ENCODE measurements around the gene PSMD4.

The PSMD4 gene

DNA sequence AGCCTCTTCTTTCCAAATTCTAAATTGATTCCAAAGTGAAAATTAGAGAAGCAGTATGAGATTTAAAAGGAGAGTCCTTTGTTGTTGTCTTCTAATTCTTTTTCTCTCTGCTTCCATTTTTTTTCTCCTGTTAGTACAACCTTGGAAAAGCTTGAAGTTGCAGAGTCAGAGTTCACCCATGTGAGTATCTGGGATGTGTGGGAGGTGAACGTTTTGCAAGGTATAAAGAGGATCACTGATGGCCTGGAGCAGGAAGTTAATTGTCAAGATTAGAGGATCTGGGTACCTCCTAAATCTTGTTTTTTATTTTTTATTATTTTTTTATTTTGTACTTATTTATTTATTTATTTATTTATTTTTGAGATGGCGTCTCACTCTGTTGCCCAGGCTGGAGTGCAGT, 7.7 kb upstream of the PSMD4 start:
- TF ChIP-seq, protein P1, sequence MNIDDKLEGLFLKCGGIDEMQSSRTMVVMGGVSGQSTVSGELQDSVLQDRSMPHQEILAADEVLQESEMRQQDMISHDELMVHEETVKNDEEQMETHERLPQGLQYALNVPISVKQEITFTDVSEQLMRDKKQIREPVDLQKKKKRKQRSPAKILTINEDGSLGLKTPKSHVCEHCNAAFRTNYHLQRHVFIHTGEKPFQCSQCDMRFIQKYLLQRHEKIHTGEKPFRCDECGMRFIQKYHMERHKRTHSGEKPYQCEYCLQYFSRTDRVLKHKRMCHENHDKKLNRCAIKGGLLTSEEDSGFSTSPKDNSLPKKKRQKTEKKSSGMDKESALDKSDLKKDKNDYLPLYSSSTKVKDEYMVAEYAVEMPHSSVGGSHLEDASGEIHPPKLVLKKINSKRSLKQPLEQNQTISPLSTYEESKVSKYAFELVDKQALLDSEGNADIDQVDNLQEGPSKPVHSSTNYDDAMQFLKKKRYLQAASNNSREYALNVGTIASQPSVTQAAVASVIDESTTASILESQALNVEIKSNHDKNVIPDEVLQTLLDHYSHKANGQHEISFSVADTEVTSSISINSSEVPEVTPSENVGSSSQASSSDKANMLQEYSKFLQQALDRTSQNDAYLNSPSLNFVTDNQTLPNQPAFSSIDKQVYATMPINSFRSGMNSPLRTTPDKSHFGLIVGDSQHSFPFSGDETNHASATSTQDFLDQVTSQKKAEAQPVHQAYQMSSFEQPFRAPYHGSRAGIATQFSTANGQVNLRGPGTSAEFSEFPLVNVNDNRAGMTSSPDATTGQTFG (tag by site-specific recombination; IDR thresholded peaks at IDR 0.05; ENCODE audit: borderline replicate concordance), result no peak
- TF ChIP-seq ZNF449 (tag by site-specific recombination; IDR thresholded peaks at IDR 0.05), result no peak
- TF ChIP-seq, protein P2, sequence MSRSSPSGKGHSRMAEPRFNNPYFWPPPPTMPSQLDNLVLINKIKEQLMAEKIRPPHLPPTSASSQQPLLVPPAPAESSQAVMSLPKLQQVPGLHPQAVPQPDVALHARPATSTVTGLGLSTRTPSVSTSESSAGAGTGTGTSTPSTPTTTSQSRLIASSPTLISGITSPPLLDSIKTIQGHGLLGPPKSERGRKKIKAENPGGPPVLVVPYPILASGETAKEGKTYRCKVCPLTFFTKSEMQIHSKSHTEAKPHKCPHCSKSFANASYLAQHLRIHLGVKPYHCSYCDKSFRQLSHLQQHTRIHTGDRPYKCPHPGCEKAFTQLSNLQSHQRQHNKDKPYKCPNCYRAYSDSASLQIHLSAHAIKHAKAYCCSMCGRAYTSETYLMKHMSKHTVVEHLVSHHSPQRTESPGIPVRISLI (tag by site-specific recombination; IDR thresholded peaks at IDR 0.05), result no peak
- TF ChIP-seq ZNF23 (tag by site-specific recombination; IDR thresholded peaks at IDR 0.05; ENCODE audit: borderline replicate concordance), result no peak
- TF ChIP-seq IKZF3 (tag by site-specific recombination; IDR thresholded peaks at IDR 0.05), result no peak
- TF ChIP-seq ZNF571 (tag by site-specific recombination; IDR thresholded peaks at IDR 0.05), result no peak
- no peak for TF ChIP-seq ZIC2 (tag by site-specific recombination; IDR thresholded peaks at IDR 0.05)
- TF ChIP-seq KLF1 (tag by site-specific recombination; IDR thresholded peaks at IDR 0.05), result no peak
- TF ChIP-seq ZNF548 (tag by site-specific recombination; IDR thresholded peaks at IDR 0.05), result no peak
- no peak for TF ChIP-seq ZFP3 (tag by site-specific recombination; IDR thresholded peaks at IDR 0.05; ENCODE audit: low read depth)
- TF ChIP-seq ZXDB (tag by site-specific recombination; IDR thresholded peaks at IDR 0.05), result no peak
- TF ChIP-seq ZNF521 (tag by site-specific recombination; IDR thresholded peaks at IDR 0.05), result no peak
- TF ChIP-seq, protein P3, sequence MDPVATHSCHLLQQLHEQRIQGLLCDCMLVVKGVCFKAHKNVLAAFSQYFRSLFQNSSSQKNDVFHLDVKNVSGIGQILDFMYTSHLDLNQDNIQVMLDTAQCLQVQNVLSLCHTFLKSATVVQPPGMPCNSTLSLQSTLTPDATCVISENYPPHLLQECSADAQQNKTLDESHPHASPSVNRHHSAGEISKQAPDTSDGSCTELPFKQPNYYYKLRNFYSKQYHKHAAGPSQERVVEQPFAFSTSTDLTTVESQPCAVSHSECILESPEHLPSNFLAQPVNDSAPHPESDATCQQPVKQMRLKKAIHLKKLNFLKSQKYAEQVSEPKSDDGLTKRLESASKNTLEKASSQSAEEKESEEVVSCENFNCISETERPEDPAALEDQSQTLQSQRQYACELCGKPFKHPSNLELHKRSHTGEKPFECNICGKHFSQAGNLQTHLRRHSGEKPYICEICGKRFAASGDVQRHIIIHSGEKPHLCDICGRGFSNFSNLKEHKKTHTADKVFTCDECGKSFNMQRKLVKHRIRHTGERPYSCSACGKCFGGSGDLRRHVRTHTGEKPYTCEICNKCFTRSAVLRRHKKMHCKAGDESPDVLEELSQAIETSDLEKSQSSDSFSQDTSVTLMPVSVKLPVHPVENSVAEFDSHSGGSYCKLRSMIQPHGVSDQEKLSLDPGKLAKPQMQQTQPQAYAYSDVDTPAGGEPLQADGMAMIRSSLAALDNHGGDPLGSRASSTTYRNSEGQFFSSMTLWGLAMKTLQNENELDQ (tag by site-specific recombination; IDR thresholded peaks at IDR 0.05; ENCODE audit: low read depth), result no peak
- Histone ChIP-seq H3K27ac (ENCODE audit: extremely low read depth, low read depth, low read length) (no peak overlapping the region), H3K36me3 (ENCODE audit: control insufficient read depth in 2 of 2, insufficient read depth in 1 of 2, low read length in 2 of 2) (peaks cover 65 to 83% of the 10 kb centered on the region in 2 experiments), H3K4me1 (ENCODE audit: control insufficient read depth, insufficient read depth, low read length) (no peaks in the 10 kb centered on the region), H3K9me3 (ENCODE audit: control insufficient read depth, insufficient read depth, low read depth, low read length) (no peaks in the 10 kb centered on the region), H3K4me3 (ENCODE audit: low read depth, low read length) (no peak overlapping the region)
- ChIA-PET POLR2A (interaction anchor here (0.8 to 1.2 kb wide), 2 partner anchors 11 to 57 kb away, joined by 4 read pairs; partner anchors contain the start of gene VPS72), CTCF (interaction anchor here (1.2 kb wide), 2 partner anchors 94 to 147 kb away, joined by 3 to 4 read pairs; no protein-coding TSS in a partner anchor)

DNA sequence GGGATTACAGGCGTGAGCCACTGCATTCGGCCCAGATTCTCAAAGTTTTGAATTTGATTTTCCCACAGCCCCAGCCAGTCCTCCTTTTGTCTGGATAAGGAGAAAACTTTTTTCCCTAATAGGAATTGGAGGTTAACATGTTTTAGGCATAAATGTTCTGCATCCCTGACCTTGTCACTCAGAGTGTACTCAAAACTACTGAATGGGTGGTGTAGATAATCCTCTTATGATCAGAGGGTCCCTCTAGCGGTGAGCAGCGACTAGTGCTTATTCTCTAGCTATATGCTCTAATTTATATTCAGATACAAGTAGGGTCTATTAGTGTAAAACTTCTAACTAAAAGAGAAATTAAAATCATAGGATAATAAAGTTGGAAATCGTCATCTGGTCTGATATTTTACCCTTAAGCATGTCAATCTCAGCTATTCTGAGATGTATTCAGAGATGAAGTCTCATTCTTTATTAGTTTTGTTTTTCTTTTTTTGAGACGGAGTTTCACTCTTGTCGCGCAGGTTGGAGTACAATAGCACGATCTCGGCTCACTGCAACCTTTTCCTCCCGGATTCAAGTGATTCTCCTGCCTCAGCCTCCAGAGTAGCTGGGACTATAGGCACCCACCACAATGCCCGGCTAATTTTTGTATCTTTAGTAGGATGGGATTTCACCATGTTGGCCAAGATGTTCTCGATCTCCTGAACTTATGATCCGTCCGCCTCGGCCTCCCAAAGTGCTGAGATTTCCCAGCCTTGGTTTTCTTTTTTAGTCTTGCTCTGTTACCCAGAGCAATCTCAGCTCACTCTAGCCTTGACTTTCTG, 2.7 kb upstream of the PSMD4 start:
- CTCF ChIA-PET, result interaction anchor here (0.6 to 3.3 kb wide), 32 partner anchors 9 to 512 kb away, joined by 3 to 16 read pairs (median 4); partner anchors contain the start of genes SCNM1, TMOD4 and VPS72
- TF ChIP-seq ZBTB10 (tag by site-specific recombination; IDR thresholded peaks at IDR 0.05) (no peak), ZNF843 (tag by site-specific recombination; IDR thresholded peaks at IDR 0.05) (no peak), ZNF501 (tag by site-specific recombination; IDR thresholded peaks at IDR 0.05) (no peak), ZSCAN30 (tag by site-specific recombination; IDR thresholded peaks at IDR 0.05) (no peak), BCL6B (tag by site-specific recombination; IDR thresholded peaks at IDR 0.05) (no peak), ZBTB17 (tag by site-specific recombination; IDR thresholded peaks at IDR 0.05) (peak; percentile 72), PRDM1 (tag by site-specific recombination; IDR thresholded peaks at IDR 0.05) (no peak), ZNF677 (tag by site-specific recombination; IDR thresholded peaks at IDR 0.05) (no peak)

More for the DNA sequence above, 2.7 kb upstream of the PSMD4 start:
- POLR2A ChIA-PET, result interaction anchor here (0.5 to 1.5 kb wide), 6 partner anchors 16 to 62 kb away, joined by 3 to 5 read pairs (median 4); partner anchors contain the start of gene VPS72
- H3K4me1 ChIP-seq (ENCODE audit: control insufficient read depth, insufficient read depth, low read length), result no peaks in the 10 kb centered on the region
- no peak overlapping the region for H3K27ac ChIP-seq (ENCODE audit: extremely low read depth, low read depth, low read length)
- H3K36me3 ChIP-seq (ENCODE audit: control insufficient read depth in 2 of 2, insufficient read depth in 1 of 2, low read length in 2 of 2), result peaks cover 17 to 32% of the 10 kb centered on the region in 2 experiments
- no peak overlapping the region for H3K4me3 ChIP-seq (ENCODE audit: low read depth, low read length)
- no peaks in the 10 kb centered on the region for H3K9me3 ChIP-seq (ENCODE audit: control insufficient read depth, insufficient read depth, low read depth, low read length)

Data from HEK293 (cell line).